ENCODE results near the gene ATG10. TPM values are rescaled to one million over a fixed set of nuclear protein-coding genes. Genes with fewer than 3 reads are reported as not detected.
"Not testable (repeated sequence)": the region's sequence is repeated elsewhere in the genome, so short reads cannot be mapped to it uniquely, and the experiment has no call there.

Gene ATG10
- polyA plus RNA-seq, 1 donor = 15.4 TPM

- no peak for DNase-seq
These were observed 148.1 kb downstream of the ATG10 start for GRCh38 chr5:82119889-82120288.

DNA sequence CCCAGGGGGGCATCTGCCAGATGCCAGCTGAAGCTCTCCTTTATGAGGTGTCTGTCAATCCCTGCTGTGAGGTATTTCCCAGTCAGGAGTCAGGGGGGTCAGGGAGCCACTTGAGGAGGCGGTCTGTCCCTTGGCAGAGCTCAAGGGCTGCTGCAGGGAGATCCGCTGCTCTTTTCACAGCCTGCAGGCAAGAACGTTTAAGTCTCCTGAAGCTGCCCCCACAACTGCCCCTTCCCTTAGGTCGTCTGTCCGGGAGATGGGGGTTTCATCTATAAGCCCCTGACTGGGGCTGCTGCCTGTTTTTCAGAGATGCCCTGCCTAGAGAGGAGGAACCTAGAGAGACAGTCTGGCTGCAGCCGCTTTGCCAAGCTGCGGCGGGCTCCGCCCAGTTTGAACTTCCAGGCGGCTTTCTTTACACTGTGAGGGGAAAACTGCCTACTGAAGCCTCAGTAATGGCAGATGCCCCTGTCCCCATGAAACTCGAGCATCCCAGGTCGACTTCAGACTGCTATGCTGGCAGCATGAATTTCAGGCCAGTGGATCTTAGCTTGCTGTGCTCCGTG, 158.0 kb downstream of the ATG10 start:
- no peak for DNase-seq

DNA sequence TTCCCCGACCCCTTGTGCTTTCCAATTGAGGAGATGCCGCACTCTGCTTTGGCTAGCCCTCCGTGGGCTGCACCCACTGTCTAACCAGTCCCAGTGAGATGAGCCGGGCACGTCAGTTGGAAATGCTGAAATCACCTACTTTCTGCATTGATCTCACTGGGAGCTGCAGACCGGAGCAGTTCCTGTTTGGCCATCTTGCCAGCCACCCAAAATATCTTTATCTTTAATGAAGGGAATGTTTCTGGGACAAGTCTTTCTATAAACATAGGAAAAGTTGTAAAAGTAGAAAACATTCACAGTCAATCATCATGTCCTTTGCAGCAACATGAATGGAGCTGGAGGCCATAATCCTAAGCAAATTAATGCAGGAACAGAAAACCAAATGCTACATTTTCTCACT, 158.8 kb downstream of the ATG10 start:
- no peak for DNase-seq

GRCh38 chr5:82137205-82137604, 165.4 kb downstream of the ATG10 start:
- DNase-seq = no peak

DNA sequence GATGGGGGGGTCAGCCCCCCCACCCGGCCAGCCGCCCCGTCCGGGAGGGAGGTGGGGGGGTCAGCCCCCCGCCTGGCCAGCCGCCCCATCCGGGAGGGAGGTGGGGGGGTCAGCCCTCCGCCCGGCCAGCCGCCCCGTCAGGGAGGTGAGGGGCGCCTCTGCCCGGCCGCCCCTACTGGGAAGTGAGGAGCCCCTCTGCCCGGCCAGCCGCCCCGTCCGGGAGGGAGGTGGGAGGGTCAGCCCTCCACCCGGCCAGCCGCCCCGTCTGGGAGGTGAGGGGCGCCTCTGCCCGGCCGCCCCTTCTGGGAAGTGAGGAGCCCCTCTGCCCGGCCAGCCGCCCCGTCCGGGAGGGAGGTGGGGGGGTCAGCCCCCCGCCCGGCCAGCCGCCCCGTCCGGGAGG, 168.0 kb downstream of the ATG10 start:
- DNase-seq = not testable (repeated sequence)

GRCh38 chr5:82142217-82142841, 170.5 kb downstream of the ATG10 start:
- no peak for DNase-seq

GRCh38 chr5:82142928-82143577, 171.2 kb downstream of the ATG10 start:
- no peak for DNase-seq

DNA sequence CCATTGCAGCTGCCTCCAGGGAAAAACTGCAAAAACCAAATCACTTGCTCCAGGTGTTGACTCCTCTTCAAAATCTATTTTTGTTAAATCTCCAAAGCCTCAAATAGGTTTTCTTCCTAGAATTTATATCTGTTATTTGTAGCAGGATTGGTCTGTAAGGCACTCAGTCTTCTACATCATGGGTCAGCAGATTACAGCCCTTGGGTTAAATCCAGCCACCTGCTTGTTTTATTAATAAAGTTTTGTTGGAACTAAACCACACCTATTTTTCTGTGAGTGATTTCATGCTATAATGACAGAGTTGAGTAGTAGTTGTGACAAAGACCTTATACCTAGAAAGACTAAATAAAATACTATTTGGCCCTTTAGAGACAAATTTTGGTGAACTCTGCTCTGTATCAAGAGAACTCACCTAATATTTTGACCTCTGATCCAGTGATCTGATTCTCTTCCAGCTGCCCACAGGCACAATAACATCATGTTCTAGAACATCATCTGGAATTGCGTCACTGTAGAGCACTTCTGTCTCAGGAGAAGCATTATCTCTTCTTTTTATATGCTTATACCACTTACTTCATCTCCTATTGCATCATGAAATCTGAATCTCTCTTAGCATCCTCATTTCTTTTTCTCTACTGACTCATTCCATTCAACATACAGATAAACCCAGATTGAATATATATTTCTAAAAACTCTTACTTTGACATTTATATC, 176.2 kb downstream of the ATG10 start:
- no peak for DNase-seq

DNA sequence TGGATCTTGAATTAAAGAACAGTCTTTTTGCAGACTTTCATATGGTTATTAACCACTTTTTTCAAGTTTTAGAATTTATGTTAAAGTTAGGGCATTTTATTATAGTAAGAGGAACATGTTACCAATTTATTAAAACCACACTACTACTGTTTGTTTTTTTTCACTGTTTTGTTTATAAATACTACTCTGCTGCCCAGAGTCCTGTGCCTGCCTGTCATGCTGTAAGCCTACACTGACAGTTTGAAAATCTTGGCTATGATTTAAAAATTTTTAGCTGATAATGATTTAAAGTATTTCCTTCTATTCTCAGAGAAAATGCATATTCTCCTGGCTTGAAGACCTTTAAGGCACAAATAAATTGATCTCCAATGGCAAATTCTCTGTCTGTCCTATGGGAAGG, 177.6 kb downstream of the ATG10 start:
- no peak for DNase-seq

- no peak for DNase-seq
These were observed 178.7 kb downstream of the ATG10 start for GRCh38 chr5:82150559-82150958.

DNA sequence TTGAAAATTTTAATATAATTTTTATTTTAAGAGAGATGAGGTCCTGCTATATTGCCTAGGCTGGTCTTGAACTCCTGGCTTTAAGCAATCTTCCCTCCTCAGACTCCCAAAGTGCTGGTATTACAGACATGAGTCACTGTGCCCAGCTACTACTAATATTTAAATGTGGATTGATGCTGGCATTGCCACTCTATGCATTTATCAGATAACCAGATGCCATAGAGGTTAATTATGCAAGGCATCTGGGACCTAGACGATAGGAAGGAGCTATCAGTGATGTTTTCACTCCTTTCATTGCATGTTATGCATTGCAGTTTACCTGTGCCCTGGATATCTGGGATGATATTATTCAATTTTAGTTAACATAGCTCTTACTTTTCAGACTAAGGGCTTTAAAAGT, 179.4 kb downstream of the ATG10 start:
- DNase-seq = no peak

DNA sequence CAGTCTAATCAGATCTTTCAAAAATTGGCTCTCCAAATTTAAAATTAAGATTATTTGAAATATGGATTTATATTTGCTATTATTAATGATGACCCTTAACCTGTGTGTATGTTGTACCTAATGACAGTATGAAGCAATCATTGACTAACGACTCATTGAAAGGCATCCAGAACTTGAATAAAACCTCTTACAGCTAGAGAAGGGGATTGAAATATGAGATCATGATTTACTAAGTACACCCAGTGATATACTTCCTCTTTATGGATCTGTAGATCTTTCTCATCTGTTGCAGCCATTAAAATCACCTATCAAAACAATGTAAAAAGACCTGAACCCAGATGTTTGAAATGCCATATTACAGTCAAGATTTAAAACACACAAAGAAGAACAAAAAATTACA, 179.8 kb downstream of the ATG10 start:
- DNase-seq = no peak

DNA sequence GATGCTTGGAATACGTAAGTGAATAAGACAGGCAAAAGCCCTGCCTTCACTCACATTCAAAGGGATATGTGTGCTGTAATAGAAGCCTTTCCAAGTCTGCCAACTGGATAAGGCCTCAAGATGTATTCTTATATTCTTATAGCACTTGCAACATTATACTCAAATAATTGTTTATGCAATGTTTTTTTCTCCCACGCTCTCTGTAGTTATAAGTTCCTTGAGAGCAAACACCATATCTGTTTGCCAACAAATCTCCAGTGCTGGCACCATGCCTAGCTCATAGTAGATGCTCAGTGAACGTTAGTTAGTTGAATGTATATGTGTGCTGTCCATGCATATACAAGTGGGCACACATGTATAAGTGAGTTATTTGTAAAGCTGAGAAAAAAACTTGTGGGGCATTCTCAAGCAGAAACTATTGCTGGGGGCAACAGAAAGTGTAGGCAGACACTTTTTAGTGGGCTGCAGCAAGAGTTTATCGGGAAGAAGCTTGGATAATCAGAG, 181.2 kb downstream of the ATG10 start:
- no peak for DNase-seq

DNA sequence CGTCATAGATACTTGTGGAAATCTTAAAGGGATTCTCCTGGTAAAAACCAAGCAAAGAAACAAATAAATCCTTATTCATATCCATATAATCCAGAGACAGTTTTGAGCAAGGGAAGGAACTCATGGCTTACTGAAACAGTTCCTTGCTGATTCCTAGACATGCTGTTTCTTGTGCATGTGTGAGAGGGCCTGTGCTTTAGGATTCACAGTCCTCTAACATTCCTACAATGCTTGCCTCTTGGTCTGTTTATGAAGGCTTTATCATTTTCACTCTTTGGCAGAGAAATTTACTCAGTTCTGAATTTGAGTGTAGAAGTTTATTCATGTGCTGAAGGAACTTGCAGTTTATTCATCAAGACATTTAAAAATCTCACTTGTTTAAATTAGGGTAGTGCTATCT, 183.0 kb downstream of the ATG10 start:
- no peak for DNase-seq

GRCh38 chr5:82155305-82155704, 183.5 kb downstream of the ATG10 start:
- DNase-seq = no peak

DNA sequence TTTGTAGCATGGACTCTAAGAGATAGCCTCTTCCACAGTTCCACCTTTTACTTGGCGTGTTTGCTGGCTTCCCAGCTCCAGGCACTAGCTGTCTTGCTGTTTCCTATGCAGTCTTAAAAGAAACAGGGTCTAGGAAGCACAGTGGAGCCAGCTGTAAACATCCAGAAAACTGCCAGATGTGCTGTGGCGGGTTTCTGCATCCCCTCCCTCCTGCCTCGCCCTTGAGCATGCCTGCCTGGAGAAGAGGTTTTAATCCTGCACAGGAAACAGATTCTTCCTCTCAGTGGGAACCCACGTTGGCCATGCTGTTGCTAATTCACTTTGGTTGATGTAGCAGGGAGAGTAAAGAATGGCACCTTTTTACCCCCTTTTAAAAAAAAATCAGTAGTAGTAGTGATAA, 185.1 kb downstream of the ATG10 start:
- no peak for DNase-seq

- DNase-seq = no peak
These were observed 187.1 kb downstream of the ATG10 start for GRCh38 chr5:82158755-82159413.

DNA sequence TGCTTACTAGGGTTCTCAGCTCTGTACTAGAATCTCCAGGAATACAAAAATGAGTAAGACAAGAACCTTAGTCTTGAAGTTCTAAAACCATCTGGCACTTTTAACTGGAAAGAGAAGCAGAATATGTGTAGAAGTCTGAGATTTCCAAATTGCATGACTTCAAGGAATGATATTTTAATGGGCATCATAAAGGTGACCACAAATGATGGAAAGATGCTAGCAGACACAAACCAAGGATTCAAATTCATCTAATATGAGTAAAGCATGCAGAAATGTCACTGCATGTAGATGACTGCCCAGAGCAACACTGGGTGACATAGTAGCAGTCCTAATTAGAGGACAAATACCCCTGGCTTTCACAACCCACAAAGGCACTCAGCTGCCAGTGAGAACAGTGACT, 189.1 kb downstream of the ATG10 start:
- DNase-seq = no peak

GRCh38 chr5:82162573-82162972, 190.8 kb downstream of the ATG10 start:
- DNase-seq = no peak

- no peak for DNase-seq
These were observed 191.8 kb downstream of the ATG10 start for GRCh38 chr5:82163452-82164175.

- no peak for DNase-seq
These were observed 192.6 kb downstream of the ATG10 start for GRCh38 chr5:82164176-82164976.
